GM20000 (cell line): ENCODE data around the gene LRP3.

Experiments used
- DNase-seq: peaks from one replicate; pipeline ENCODE4 v3.0.0; 2012; ENCODE audit warnings: low spot score
- TF ChIP-seq, protein P1 (sequence below): IDR thresholded peaks from 2 replicates; pipeline ENCODE4 v1.5.1; 2012; ENCODE audit warnings: mild to moderate bottlenecking, control low read depth; ENCODE audit errors: extremely low read depth, missing control alignments

LRP3 gene

GRCh38 chr19:33236696-33237390 lies 42.7 kb downstream of the LRP3 start:
- DNase-seq = no peak
- TF ChIP-seq, protein P1, sequence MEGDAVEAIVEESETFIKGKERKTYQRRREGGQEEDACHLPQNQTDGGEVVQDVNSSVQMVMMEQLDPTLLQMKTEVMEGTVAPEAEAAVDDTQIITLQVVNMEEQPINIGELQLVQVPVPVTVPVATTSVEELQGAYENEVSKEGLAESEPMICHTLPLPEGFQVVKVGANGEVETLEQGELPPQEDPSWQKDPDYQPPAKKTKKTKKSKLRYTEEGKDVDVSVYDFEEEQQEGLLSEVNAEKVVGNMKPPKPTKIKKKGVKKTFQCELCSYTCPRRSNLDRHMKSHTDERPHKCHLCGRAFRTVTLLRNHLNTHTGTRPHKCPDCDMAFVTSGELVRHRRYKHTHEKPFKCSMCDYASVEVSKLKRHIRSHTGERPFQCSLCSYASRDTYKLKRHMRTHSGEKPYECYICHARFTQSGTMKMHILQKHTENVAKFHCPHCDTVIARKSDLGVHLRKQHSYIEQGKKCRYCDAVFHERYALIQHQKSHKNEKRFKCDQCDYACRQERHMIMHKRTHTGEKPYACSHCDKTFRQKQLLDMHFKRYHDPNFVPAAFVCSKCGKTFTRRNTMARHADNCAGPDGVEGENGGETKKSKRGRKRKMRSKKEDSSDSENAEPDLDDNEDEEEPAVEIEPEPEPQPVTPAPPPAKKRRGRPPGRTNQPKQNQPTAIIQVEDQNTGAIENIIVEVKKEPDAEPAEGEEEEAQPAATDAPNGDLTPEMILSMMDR = no peak

DNA sequence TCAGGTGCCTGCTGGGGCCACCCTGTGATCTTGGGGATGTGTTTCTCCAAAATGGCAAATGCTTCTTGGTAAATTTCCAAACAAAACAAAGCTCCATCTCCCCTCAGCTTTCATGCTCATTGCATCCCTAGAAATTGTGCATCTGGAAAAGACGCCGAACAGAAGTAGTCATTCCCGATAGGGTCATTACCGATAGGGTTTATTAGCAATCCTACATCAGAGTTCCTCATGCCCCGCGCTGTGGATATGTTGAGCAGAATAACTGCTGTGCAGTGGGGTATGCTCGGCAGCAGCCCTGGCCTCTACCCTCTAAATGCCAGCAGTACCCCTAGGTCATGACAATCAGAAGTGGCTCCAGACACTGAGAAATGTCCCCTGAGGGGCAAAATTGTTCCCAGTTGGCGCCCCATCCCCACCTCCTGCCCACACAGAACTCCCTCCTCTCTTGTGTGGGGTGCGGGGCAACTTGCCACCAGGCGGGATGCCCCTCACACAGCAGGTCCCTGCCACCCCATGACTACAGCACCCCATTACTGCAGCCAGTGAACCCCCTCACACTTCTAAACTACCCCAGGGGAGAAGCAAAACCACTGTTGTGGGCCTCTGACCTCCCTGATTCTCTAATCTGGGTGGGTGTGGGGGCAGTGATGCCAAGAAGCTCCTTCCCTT lies 44.5 kb downstream of the LRP3 start:
- DNase-seq = no peak
- TF ChIP-seq, protein P1 = no peak

DNA sequence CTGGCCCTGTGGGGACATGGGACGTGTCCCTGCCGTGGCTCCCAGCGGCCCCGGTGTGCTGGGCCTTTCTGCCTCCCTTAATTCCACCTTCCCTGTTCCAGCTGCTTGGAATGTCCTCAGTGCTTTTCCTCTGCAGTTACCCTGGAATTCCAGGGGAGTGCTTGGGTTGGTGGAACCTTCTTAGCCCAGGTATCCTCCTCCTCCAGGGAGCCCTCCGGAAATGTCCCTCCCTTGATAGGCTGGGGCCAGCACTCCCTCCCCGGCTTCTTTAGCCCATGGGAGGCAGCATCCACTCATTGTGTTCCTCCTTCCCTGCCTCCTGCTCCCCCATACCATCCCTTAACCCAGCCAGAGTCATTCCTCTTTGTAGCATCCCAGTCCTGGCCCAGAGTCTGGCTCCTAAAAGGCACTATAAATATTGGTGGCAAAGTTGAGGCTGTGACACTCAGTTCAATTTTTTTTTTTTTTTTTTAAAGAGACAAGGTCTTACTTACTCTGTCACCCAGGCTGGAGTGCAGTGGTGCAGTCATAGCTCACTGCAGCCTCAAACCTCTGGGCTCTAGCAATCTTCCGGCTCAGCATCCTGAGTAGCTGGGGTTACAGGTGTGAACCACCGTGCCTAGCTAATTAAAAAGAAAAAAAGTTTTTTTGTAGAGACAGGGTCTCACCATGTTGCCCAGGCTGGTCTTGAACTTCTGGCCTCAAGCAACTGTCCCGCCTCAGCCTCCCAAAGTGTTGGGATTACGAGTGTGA lies 45.3 kb downstream of the LRP3 start:
- TF ChIP-seq, protein P1 = no peak
- no peak for DNase-seq

DNA sequence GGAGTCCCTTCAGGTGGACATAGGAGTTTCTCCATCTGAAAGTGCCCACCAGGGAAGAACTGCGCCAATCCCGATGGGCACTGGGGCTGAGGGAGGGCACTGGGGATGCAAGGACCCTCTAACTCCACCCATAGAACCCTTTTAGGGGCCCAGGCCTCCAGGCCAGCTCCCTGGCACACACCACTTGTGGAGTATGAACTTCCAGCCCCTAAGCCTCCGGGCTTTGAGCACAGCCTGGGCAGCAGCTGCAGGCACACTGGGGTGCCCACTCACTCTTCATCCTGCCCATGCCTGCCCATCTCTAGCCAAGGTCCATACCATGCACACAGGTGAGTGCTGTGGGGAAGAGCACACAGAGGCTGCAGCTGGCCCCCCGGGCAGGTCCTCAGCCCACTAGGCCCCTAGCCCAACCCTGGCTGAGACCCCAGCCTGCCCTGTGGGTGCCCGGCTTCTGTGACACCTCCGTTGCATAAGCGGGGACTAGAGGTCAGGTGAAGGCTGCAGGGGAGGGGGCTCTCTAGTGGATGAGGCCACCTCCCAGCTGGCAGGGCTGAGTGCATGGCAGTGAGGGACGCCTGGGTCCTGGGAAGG lies 46.1 kb downstream of the LRP3 start:
- TF ChIP-seq, protein P1 = no peak
- no peak for DNase-seq

DNA sequence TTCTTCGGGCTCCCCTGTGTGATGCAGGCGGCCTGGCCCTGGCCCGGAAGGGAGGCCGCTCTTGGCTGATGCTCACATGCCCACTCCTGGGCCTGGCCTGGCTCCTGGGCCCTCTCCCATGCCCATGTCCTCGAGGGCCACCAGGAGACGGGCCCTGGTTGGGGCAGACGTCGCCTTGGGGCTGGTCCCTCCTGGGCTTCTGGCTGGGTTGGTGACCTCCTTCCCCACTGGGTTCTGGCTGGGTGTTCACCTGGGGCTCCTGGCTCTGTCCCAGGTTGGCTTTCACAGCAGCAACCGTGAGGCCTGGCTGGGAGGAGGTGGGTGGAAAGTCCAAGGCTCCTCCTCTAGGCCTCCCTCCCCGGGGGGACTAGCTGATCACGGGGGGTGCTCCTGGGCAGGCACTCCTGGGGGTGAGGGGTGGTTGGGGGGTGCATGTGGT lies 47.0 kb downstream of the LRP3 start:
- TF ChIP-seq, protein P1 = no peak
- no peak for DNase-seq

DNA sequence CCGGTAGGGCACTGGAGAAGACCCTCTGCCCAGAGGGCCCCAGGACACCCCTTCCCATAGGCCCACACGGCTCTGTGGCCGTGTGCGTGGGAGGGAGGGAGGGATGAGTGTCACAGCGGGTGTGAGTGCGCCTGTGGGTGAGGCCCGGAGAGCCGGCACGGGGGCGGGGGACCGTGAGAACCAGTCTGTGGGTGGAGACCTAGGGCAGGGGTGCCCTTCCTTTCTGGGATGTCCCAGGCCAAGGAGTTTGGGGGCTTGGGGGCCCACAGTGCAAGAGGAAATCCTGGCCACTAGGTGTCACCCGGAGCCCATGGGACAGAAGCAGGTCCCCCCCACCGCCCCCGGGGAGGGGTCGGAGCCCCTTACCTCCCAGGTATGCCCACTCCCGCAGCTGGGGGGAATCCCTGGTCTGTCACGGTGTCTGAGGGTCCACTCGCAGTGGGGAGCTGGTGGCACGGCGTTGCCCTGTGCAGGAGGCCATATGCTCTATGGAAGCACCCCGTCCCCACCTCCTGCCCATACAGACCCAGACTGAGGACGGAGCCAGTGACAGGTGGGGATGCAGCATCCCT lies 47.5 kb downstream of the LRP3 start:
- DNase-seq = no peak
- TF ChIP-seq, protein P1 = peak; percentile 40
